ENCODE measurements around the gene SIT1.

Gene SIT1

DNA sequence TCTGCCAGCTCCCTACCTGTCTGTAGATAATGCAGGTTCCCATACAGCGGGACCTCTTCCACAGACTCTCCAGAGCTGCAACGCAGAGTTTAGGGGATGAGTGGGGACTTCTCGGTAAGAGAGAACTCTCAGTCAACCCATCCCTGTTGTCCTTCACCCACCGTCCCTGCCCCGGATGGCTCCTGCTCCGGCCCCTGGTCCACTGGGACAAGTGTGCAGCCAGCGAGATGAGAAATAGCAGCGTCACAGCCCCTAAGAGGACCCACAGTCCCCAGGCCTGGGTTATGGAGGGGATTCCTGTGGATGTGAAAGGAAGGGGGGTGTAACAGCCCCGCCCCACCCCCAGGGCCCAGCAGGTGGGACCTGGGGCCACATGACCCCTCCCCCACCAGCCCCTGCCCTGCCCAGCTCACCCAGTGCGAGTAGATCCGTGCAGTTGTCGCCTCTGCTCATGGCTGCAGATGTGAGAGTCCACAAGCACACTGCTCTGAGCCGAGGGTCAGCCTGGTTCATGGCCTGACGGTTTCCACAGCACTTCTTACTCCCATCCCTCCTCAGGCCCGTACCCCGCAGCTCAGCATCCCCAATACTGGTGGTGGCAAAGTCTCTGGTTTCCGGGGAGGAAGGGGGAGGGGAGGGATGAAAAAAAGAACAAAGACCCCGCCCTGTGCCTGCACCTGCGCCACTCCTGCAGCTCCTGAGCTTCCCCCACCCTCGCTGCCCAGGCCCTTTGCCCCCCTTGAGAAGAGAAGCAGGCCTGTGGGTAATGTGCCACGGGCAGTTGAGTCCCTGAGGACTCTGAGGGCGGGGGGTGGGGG lies at the start of gene SIT1:
Gene SIT1, minus strand, starts transcription at position 591 of the 818 bp plus-strand sequence. Its CDS starts 78 bp downstream, at position 513.
- DNase-seq, result no peak

- no peak for DNase-seq
Observed at GRCh38 chr9:35700031-35700430, 49.3 kb upstream of the SIT1 start.

- DNase-seq, result no peak
Observed at GRCh38 chr9:35698231-35698630, 47.5 kb upstream of the SIT1 start.

DNA sequence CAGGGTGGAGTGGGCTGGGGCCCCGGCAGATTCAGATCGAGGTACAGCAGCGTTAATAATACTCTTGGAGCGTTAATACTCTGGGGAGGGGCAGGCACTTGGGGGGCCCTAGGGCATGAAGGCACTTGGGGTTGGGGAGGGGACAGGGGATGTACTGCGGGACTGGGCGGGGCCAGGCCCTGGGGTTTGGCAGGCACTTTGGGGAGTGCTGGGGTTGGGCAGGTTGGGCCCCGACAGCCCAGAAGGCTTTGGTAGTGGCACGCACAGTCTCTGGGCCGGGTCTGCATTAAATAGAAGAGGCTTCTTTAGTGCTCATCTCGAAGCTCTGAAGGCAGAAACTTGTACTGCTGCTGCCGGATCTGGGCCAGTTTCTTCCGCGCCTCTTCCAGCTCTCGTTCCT lies 46.8 kb upstream of the SIT1 start:
- no peak for DNase-seq

DNA sequence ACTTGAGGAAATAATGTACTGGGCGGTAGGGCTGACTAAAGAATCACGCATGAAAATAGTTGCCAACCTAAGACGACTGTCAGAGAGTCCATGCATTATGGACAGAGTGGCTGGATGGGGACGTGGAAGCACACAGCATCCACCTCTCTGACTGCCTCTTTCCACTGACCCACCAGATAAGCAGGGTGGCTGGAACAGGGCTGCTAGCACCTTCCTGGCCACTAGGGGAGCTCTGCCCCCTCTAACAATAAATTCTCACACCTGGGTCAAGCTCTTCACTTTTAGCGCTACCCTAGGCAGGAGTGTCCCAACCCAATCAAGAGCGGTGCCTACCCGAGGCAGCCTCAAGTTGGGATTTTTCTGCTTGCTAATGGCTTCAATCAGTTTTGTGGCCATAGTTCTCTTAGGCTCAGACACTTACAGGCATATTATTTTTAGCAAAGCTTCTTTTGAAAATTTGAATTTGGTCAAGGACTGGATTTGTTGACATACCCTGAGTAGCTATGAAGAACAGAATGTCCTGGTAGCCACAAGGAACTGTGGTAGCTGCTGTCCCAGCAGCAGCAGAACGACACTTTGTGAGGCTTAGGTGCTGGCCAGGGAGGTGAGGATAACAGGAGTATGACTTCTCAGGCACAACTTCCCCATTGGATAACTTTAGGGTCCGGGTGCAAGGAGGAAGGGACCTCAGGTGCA lies 45.9 kb upstream of the SIT1 start:
- no peak for DNase-seq

- no peak for DNase-seq
Observed at GRCh38 chr9:35695943-35696401, 45.2 kb upstream of the SIT1 start.

DNA sequence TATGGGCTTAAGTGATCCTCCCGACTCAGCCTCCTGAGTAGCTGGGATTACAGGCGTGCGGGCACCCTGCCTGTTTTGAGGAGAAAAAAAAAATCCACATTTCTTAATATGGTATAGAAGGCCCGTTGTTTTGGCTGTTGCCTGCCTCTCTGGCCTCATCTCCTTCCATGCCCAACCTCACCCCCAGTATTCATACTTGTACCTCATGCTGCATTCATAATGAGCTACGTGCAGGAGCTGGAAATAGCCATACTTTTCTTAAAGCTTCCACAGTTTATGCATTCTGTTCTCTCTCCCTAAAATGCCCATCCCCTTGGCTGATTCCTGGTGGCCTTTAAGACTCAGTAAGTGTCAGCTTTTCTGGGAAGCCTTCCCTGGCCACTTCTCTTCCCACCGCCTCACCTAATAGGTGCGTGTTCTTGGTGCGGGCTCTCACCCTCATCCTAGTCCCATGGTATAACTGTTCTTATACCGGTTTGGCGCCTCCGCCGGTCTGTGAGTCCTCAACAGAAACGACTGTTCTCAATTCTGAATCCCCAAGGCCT lies 41.1 kb upstream of the SIT1 start:
- DNase-seq, result no peak

GRCh38 chr9:35691334-35691650 lies 40.6 kb upstream of the SIT1 start:
- no peak for DNase-seq

DNA sequence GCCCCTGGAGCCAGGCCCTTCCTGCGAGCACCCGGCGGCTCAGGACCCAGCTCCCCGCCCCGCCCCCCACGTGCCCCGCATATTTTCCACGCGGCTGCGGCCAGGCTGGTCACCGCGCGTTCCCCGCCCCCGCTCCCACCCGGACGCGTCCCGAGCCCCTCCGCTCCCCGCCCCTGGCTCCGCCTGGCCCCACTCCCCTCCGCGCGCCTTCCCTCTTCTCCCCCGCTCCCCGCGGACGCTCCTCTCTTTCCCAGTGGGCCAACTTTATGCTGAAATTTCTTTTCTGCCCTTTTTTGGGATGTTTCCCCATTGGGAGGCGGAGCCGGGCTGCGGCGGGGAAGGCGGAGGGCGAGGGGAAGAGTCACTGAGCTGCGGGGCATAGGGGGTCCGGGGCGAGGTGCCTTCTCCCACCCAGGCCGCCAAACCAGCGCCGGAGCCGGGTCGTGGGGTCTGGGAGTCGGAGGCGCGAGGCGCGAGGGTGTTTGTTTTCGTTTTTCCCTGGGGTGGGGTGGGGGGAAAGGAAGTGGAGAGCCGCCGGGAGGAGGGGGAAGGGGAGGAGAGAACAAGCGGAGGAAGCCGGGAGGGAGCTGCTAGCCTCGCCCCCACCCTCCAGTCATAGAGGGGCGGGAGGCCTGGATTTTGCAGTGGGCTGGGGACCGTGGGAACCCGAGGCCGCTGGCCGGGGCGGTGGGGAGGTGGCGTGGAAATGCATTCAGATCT lies 40.0 kb upstream of the SIT1 start:
- no peak for DNase-seq

GRCh38 chr9:35690294-35690613 lies 39.5 kb upstream of the SIT1 start:
- no peak for DNase-seq

DNA sequence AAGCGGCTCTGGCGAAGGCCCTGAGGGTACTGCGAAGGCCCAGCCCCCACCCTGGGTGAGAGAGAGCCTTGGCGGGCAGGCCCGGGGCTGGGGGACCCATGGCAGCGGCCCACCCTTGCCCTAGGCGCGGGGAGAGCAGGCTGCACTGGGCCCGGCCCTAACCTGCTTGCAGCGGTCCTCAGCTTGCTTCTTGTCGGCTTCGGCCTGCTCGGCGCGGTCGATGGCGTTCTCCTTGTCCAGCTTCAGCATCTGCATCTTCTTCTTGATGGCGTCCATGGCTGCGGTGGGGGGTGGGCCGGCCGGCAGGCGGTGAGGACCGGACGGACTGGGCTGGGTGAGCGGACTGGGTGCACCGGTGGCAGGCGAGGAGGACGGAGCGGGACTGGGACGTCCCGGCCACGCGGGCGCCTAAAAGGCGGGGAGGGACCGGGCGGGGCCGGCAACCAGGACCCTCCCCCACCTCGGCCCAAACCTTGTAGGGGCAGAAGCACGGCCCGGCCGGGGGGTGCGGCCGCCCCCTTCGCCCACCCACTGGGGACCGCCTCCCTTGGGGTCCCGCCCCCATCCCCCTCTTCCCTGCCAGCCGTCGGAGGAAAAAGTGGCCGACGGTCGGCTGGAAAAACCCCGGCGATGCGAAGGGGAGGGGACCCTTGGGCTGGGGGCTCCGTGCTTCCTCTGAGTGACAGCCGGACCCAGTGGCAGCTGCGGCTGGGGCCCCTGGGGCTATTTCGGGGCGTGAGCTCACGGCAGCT lies 39.0 kb upstream of the SIT1 start, which contains the start of gene TPM2:
Gene TPM2, minus strand, starts transcription at position 384 of the 752 bp plus-strand sequence. Its CDS starts 108 bp downstream, at position 276.
- DNase-seq, result no peak

DNA sequence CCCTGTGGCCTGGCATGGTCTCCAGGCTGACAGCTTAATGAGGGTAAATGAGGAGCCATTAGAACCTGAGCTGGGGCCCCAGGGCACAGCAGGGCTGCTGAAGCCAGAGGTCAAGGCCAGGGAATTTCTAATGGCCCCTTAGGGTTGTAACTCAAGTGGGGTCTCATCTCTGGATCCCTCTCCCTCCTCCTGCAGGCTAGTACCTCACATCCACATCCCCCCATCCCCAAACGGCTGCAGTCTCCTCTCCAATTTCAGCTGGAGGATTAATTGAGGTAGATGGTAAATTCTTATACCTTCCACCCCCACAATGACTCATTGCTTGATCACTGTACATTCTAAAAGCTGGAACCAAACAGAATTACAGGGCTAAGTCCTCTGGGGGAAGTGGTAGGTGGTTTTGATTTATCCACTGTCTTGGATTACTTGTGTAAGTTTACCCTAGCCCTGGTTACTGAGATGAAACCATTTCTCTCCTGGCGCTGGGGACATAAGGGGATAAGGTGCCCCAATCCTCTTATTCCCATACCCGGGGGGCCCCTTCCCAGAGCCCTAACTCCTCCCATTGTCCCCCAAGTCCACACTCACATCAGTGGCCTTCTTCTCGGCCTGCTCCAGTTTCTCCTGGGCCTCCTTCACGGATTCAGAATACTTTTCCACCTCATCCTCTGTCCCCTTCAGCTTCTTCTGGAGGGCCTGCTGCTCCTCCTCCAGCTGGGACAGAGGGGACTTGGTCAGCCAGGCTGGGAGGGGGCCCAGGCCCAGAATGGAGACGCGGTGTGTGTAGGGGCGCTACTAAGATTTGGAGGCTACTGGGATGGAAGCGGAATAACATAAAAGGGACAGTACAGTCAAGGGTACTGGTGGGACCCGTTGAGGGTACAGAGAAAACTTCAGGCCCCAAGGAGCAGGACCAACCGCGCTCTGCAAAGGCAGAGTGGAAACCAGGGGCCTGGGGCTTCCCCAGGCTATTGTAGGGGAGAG lies 38.1 kb upstream of the SIT1 start:
- DNase-seq, result no peak

GRCh38 chr9:35687972-35688557 lies 37.3 kb upstream of the SIT1 start:
- no peak for DNase-seq

DNA sequence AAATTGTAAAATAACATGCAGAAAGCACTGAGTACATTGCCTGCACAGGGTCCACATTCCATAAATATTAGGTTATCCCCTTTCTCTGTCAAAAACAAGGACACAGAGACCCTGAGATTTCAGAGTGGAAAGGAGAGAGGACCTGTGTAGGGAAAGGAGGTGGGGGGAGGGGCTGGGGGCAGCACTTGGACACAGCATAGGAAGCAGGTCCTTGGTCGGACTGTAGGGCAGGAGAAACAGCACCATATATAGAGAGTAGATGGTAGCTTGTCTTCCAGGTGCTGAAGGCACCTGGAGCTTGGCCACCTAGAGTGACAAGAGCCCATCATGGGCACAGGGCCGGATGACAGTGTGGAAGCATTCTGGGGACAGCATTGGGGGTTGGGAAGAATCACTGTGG lies 36.6 kb upstream of the SIT1 start:
- no peak for DNase-seq

- DNase-seq, result no peak
Observed at GRCh38 chr9:35686222-35687203, 35.8 kb upstream of the SIT1 start.

DNA sequence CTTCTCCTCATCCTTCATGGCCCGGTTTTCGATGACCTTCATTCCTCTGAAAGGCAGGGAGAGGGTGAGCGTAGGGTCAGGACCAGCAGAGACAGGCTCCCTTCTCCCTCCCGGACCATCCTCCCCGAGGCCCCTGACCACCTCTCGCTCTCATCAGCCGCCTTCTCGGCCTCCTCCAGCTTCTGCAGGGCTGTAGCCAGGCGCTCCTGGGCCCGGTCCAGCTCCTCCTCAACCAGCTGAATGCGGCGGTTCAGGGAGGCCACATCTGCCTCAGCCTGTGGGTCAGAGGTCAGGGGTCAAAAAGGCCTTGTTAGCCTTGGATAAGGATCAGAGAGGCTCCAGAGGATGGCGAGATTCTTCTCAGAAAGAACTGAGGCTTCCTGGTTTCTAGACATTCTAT lies 34.8 kb upstream of the SIT1 start:
- DNase-seq, result no peak

- DNase-seq, result no peak
Observed at GRCh38 chr9:35684921-35685320, 34.2 kb upstream of the SIT1 start.

DNA sequence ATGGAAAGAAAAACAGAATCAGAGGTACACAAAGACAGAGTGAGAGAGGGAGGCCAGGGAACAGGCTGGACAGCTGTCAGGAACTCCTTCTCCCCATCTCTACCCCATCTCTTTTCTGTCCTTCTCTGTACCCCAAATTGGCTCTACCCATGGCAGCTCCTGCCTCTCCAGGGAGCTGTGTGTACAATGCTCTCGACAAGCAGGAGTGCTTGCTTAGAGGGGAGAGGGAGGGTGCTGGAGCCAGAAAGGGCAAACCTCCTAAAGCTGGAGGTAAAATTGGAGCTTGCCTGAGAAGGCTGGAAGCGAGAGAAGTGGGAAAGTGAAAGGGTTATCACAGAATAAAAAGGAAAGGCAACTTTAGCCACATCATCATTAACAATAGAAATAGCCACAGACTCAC lies 32.6 kb upstream of the SIT1 start:
- DNase-seq, result no peak

DNA sequence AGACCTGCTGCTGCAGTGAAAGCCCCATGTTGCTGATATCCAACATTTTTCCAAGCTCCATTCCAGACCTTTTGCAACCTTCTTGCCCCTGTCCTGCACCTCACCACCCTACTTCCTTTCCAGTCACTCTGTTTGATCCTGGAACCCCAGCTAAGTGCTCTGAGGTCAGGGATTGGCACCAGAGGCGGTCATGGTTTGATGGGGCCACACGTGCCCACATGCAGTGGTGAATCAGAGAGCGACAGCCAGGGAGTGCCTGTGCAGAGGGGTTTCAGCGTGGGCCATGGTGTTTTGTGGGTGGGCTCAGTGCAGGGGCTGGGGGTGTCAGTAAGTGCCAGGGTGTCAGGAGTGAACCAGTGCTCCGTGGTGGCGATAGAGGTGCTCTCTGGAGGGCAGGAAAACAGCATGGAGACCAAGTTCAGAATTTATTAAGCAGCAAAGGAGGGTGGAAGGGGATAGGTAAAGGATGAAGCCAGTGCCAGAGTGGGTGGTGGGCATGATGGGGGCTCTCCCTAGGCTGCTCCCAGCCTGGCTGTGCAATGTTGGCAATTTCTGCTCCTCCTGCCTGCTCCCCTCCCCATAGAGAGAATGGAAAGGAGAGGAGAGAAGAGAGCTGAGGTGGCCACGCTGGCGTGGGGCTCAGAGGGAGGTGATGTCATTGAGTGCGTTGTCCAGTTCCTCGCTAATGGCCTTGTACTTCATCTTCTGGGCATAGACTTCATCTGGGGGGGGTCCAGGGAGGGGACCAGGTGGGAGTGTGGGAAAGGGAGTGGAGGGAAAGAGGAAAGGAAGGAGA lies 32.0 kb upstream of the SIT1 start:
- DNase-seq, result no peak
